ENCODE measurements around the gene PCIF1.

- TF ChIP-seq CTCF (conservative IDR thresholded peaks at IDR 0.05 in 1 of 2, IDR thresholded peaks at IDR 0.05 in 1 of 2; ENCODE audit: extremely low read depth in 1 of 2, insufficient read depth in 1 of 2, low read depth in 1 of 2, low read length in 2 of 2) = no peak
- no peak for TF ChIP-seq EZH2 (IDR thresholded peaks at IDR 0.05; ENCODE audit: borderline replicate concordance, low read length)
These were observed 7.2 kb upstream of the PCIF1 start for GRCh38 chr20:45927071-45927878.

Measured in mammary epithelial cell (primary cell).